HCEC 1CT (cell line): ENCODE measurements around the gene SECTM1.

Experiments
- DNase-seq: peaks from one replicate; pipeline ENCODE4 v3.0.0-alpha.2; 2017

The SECTM1 gene

GRCh38 chr17:82346342-82347300 is 13.1 kb upstream of the SECTM1 start:
- DNase-seq: no peak

- no peak for DNase-seq
Measured at GRCh38 chr17:82345151-82345976, 11.8 kb upstream of the SECTM1 start.

- no peak for DNase-seq
Measured at GRCh38 chr17:82344175-82344907, 10.8 kb upstream of the SECTM1 start.

GRCh38 chr17:82343560-82343959 is 10.0 kb upstream of the SECTM1 start:
- DNase-seq: no peak

GRCh38 chr17:82342361-82343079 is 9.0 kb upstream of the SECTM1 start:
- DNase-seq: no peak

- DNase-seq: no peak
Measured at GRCh38 chr17:82339634-82340580, 6.3 kb upstream of the SECTM1 start.

- peak; percentile 77 for DNase-seq
Measured at GRCh38 chr17:82338858-82339633, 5.5 kb upstream of the SECTM1 start.

- DNase-seq: no peak
Measured at GRCh38 chr17:82334622-82335394, 1.2 kb upstream of the SECTM1 start.

- DNase-seq: no peak
Measured at GRCh38 chr17:82334204-82334621, 647 bp upstream of the SECTM1 start.

GRCh38 chr17:82332669-82333278 is 792 bp downstream of the SECTM1 start:
- DNase-seq: peak; percentile 5

GRCh38 chr17:82331345-82331939 is 2.1 kb downstream of the SECTM1 start:
- no peak for DNase-seq

- peak; percentile 39 for DNase-seq
Measured at GRCh38 chr17:82330322-82331239, 3.0 kb downstream of the SECTM1 start.

GRCh38 chr17:82329683-82330321 is 3.8 kb downstream of the SECTM1 start:
- DNase-seq: no peak

GRCh38 chr17:82328994-82329507 is 4.5 kb downstream of the SECTM1 start:
- no peak for DNase-seq

GRCh38 chr17:82328141-82328993 is 5.2 kb downstream of the SECTM1 start:
- DNase-seq: no peak

- DNase-seq: no peak
Measured at GRCh38 chr17:82327757-82328140, 5.8 kb downstream of the SECTM1 start.
